ENCODE data around the gene P4HA2.

DNA sequence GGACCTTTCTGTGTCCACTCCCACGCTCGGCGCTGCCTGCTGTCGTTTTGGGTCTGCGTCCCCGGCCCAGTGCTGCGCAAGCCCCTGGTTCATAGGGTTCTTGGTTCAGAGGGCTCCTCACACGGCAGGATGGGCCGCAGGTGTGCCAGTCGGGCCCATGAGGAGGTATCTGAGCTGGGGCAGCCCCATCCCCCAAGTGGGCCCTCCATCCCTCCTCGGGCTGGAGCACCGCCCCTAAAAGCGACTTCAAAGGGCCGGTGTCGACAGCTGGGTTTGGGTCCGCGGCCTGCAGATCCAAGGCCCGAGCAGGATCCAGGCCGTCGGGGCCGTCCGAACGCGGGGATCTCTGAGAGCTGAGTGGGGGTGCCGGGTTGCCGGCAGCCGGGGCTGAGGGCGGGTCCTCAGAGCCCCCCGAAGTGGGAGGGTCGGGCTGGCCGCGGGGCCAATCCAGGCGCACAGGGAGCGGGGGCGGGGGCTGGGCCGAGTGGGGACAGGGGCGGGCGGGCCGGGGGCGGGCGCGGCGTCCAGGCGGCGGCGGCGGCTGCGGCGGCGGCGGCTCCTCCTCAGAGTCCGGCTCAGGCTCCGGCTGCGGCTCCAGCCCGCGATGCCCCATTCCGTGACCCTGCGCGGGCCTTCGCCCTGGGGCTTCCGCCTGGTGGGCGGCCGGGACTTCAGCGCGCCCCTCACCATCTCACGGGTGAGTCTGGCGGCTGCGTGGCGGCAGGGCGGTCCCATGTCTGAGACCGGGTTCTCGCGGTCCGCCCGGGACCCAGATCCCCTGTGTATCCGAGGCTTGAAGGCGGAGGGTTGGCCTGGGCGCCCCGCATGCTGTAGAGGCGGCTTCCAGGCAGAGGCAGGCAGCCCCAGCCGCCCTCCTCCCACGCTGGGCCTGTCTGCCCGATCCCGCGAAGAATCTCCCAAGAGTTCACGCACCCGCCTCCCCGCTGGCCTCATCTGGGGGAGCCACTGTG lies 29.8 kb upstream of the P4HA2 start, which contains the start of gene PDLIM4:
- no peak for TF ChIP-seq TAF1 (IDR thresholded peaks at IDR 0.05; ENCODE audit: borderline replicate concordance, insufficient read depth, low read length)
- TF ChIP-seq, protein P1, sequence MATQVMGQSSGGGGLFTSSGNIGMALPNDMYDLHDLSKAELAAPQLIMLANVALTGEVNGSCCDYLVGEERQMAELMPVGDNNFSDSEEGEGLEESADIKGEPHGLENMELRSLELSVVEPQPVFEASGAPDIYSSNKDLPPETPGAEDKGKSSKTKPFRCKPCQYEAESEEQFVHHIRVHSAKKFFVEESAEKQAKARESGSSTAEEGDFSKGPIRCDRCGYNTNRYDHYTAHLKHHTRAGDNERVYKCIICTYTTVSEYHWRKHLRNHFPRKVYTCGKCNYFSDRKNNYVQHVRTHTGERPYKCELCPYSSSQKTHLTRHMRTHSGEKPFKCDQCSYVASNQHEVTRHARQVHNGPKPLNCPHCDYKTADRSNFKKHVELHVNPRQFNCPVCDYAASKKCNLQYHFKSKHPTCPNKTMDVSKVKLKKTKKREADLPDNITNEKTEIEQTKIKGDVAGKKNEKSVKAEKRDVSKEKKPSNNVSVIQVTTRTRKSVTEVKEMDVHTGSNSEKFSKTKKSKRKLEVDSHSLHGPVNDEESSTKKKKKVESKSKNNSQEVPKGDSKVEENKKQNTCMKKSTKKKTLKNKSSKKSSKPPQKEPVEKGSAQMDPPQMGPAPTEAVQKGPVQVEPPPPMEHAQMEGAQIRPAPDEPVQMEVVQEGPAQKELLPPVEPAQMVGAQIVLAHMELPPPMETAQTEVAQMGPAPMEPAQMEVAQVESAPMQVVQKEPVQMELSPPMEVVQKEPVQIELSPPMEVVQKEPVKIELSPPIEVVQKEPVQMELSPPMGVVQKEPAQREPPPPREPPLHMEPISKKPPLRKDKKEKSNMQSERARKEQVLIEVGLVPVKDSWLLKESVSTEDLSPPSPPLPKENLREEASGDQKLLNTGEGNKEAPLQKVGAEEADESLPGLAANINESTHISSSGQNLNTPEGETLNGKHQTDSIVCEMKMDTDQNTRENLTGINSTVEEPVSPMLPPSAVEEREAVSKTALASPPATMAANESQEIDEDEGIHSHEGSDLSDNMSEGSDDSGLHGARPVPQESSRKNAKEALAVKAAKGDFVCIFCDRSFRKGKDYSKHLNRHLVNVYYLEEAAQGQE (IDR thresholded peaks at IDR 0.05; ENCODE audit: insufficient read depth in 1 of 2, low read depth in 2 of 2, low read length in 2 of 2) = no peak
